Subcutaneous adipose tissue (tissue), 4 donors: ENCODE measurements around the gene CRAMP1. TPM values are rescaled to one million over a fixed set of nuclear protein-coding genes. Genes with fewer than 3 reads are reported as not detected.

Experiments
- total RNA-seq, 4 donors: library from RNA; depleted of rRNA; stranded (reverse); fragments of >200 nt; gene quantifications; one replicate each; pipeline ENCODE4 v1.1.0, GENCODE V29; 2016
- TF ChIP-seq, protein P1 (sequence below): fragments of 450-650 bp; IDR thresholded peaks from one replicate; pipeline ENCODE4 v1.5.1; 2016; ENCODE audit warnings: low read depth, mild to moderate bottlenecking, control low read depth, antibody characterized with exemption, moderate library complexity

Gene CRAMP1
- total RNA-seq, 4 donors from 2014 or later: 6.8 to 13.9 (median 8.7) TPM

- TF ChIP-seq, protein P1, sequence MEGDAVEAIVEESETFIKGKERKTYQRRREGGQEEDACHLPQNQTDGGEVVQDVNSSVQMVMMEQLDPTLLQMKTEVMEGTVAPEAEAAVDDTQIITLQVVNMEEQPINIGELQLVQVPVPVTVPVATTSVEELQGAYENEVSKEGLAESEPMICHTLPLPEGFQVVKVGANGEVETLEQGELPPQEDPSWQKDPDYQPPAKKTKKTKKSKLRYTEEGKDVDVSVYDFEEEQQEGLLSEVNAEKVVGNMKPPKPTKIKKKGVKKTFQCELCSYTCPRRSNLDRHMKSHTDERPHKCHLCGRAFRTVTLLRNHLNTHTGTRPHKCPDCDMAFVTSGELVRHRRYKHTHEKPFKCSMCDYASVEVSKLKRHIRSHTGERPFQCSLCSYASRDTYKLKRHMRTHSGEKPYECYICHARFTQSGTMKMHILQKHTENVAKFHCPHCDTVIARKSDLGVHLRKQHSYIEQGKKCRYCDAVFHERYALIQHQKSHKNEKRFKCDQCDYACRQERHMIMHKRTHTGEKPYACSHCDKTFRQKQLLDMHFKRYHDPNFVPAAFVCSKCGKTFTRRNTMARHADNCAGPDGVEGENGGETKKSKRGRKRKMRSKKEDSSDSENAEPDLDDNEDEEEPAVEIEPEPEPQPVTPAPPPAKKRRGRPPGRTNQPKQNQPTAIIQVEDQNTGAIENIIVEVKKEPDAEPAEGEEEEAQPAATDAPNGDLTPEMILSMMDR: no peak
Measured at GRCh38 chr16:1613211-1613622, 1.1 kb downstream of the CRAMP1 start.

GRCh38 chr16:1613728-1614455 lies 1.7 kb downstream of the CRAMP1 start:
- TF ChIP-seq, protein P1: no peak

- TF ChIP-seq, protein P1: no peak
Measured at GRCh38 chr16:1614456-1615102, 2.4 kb downstream of the CRAMP1 start.

DNA sequence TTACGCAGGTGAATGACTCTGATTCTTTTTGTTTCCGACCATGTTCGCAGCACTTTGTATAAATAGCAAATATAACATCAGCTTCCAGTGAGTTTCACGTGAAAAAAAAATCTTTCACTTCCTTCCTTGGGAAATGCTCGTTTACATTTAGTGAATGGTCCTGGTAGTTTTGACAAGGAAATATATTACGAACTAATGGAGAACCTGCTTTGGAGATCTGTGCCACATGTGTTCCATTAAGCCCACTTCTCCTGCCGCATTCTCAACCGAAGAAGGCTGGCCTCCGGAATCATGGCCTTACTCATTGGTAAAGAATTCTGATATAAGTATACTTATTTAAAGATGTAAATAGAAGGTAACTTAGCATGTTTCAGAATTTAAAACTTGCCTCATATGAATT lies 3.6 kb downstream of the CRAMP1 start:
- TF ChIP-seq, protein P1: no peak

- TF ChIP-seq, protein P1: no peak
Measured at GRCh38 chr16:1619976-1620375, 7.8 kb downstream of the CRAMP1 start.

- TF ChIP-seq, protein P1: no peak
Measured at GRCh38 chr16:1620391-1620790, 8.2 kb downstream of the CRAMP1 start.

DNA sequence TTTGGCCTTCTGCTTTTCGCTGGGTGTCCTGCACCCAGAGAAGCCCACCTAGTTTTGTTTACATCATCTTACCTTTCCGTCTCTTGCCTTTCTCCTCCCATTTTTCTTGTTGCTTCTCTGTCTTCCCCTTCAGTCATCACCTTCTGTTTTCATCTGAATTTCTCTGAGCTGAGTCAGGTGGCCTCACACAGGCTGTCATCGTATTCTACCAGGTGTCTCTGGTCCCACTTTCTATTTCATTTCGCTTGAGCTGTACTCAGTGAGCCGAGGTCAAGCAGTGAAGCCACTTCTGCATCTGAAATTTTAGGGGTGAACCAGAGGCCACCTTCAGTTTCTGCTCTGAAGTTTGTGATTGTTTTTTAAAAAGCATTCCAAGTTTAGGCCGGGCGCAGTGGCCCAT lies 9.7 kb downstream of the CRAMP1 start:
- TF ChIP-seq, protein P1: no peak
